ENCODE measurements around the gene SF3A1.

The SF3A1 gene

GRCh38 chr22:30292069-30292970 is 64.4 kb downstream of the SF3A1 start:
- no peak for TF ChIP-seq LEF1 (IDR thresholded peaks at IDR 0.05; ENCODE audit: borderline replicate concordance)
- no peak for TF ChIP-seq CTBP1 (IDR thresholded peaks at IDR 0.05; ENCODE audit: borderline replicate concordance)
- TF ChIP-seq SUZ12 (IDR thresholded peaks at IDR 0.05): no peak
- TF ChIP-seq FOXM1 (IDR thresholded peaks at IDR 0.05; ENCODE audit: borderline replicate concordance): no peak
- no peak for TF ChIP-seq NFRKB (IDR thresholded peaks at IDR 0.05)
- no peak for TF ChIP-seq ZNF384 (IDR thresholded peaks at IDR 0.05)
- no peak for TF ChIP-seq BHLHE40 (IDR thresholded peaks at IDR 0.05; ENCODE audit: borderline replicate concordance)
- TF ChIP-seq TARDBP (IDR thresholded peaks at IDR 0.05): no peak
- TF ChIP-seq HDGF (IDR thresholded peaks at IDR 0.05; ENCODE audit: borderline replicate concordance): no peak
- no peak for TF ChIP-seq ARNT (IDR thresholded peaks at IDR 0.05)
- TF ChIP-seq ELF4 (IDR thresholded peaks at IDR 0.05): no peak
- no peak for TF ChIP-seq PKNOX1 (IDR thresholded peaks at IDR 0.05)
- TF ChIP-seq FOXA1 (IDR thresholded peaks at IDR 0.05): no peak
- TF ChIP-seq FOXK2 (IDR thresholded peaks at IDR 0.05): no peak
- no peak for TF ChIP-seq L3MBTL2 (conservative IDR thresholded peaks at IDR 0.05)
- TF ChIP-seq SP1 (IDR thresholded peaks at IDR 0.05): no peak
- ChIA-PET CTCF (interaction anchor here (0.6 to 0.8 kb wide), 2 partner anchors 22 to 200 kb away, joined by 3 read pairs; no protein-coding TSS in a partner anchor), POLR2A (no interaction called here)
- no peak for DNase-seq (ENCODE audit: extremely low spot score)

- POLR2A ChIA-PET: interaction anchor here (0.7 to 2.3 kb wide), 5 partner anchors 10 to 106 kb away, joined by 3 to 16 read pairs (median 4); partner anchors contain the start of genes CCDC157, RNF215, SEC14L2 and SF3A1
- DNase-seq (ENCODE audit: extremely low spot score): no peak
- CTCF ChIA-PET: interaction anchor here (0.5 to 0.8 kb wide), 3 partner anchors 96 to 199 kb away, joined by 3 to 6 read pairs (median 3); no protein-coding TSS in a partner anchor
- TF ChIP-seq FOXM1 (IDR thresholded peaks at IDR 0.05; ENCODE audit: borderline replicate concordance) (no peak), BHLHE40 (IDR thresholded peaks at IDR 0.05; ENCODE audit: borderline replicate concordance) (no peak), LEF1 (IDR thresholded peaks at IDR 0.05; ENCODE audit: borderline replicate concordance) (no peak), CTBP1 (IDR thresholded peaks at IDR 0.05; ENCODE audit: borderline replicate concordance) (no peak), NFRKB (IDR thresholded peaks at IDR 0.05) (no peak), ARNT (IDR thresholded peaks at IDR 0.05) (no peak), SP1 (IDR thresholded peaks at IDR 0.05) (no peak), TARDBP (IDR thresholded peaks at IDR 0.05) (no peak), SUZ12 (IDR thresholded peaks at IDR 0.05) (no peak), FOXK2 (IDR thresholded peaks at IDR 0.05) (no peak), ZNF384 (IDR thresholded peaks at IDR 0.05) (no peak), PKNOX1 (IDR thresholded peaks at IDR 0.05) (no peak), L3MBTL2 (conservative IDR thresholded peaks at IDR 0.05) (no peak), FOXA1 (IDR thresholded peaks at IDR 0.05) (no peak), ELF4 (IDR thresholded peaks at IDR 0.05) (no peak)
These were observed 65.4 kb downstream of the SF3A1 start for GRCh38 chr22:30291058-30291892.

- CTCF ChIA-PET: interaction anchor here (0.5 to 0.8 kb wide), 3 partner anchors 97 to 105 kb away, joined by 3 to 6 read pairs (median 3); no protein-coding TSS in a partner anchor
- TF ChIP-seq FOXK2 (IDR thresholded peaks at IDR 0.05) (no peak), L3MBTL2 (conservative IDR thresholded peaks at IDR 0.05) (no peak), ARNT (IDR thresholded peaks at IDR 0.05) (no peak), ZNF384 (IDR thresholded peaks at IDR 0.05) (no peak), FOXM1 (IDR thresholded peaks at IDR 0.05; ENCODE audit: borderline replicate concordance) (no peak), TARDBP (IDR thresholded peaks at IDR 0.05) (no peak), BHLHE40 (IDR thresholded peaks at IDR 0.05; ENCODE audit: borderline replicate concordance) (no peak), LEF1 (IDR thresholded peaks at IDR 0.05; ENCODE audit: borderline replicate concordance) (no peak), CTBP1 (IDR thresholded peaks at IDR 0.05; ENCODE audit: borderline replicate concordance) (no peak)
- no peak for DNase-seq (ENCODE audit: extremely low spot score)
- POLR2A ChIA-PET: interaction anchor here (0.7 to 2.3 kb wide), 5 partner anchors 11 to 107 kb away, joined by 3 to 16 read pairs (median 4); partner anchors contain the start of genes CCDC157, RNF215, SEC14L2 and SF3A1
These were observed 66.2 kb downstream of the SF3A1 start for GRCh38 chr22:30290342-30291057.

GRCh38 chr22:30289980-30290313 is 66.7 kb downstream of the SF3A1 start:
- no peak for DNase-seq (ENCODE audit: extremely low spot score)
- ChIA-PET CTCF (interaction anchor here (0.6 kb wide), 1 partner anchor 98 kb away, joined by 3 read pairs; no protein-coding TSS in a partner anchor), POLR2A (interaction anchor here (2.0 to 2.3 kb wide), 2 partner anchors 37 to 66 kb away, joined by 10 to 16 read pairs; partner anchors contain the start of genes CCDC157, SF3A1 and TBC1D10A)
- no peak for TF ChIP-seq FOXM1 (IDR thresholded peaks at IDR 0.05; ENCODE audit: borderline replicate concordance)
- no peak for TF ChIP-seq FOXK2 (IDR thresholded peaks at IDR 0.05)
- no peak for TF ChIP-seq PKNOX1 (IDR thresholded peaks at IDR 0.05)
- TF ChIP-seq NFRKB (IDR thresholded peaks at IDR 0.05): no peak
